Mesangial cell (primary cell): ENCODE measurements around the gene PCYT1B. TPM values are rescaled to one million over a fixed set of nuclear protein-coding genes. Genes with fewer than 3 reads are reported as not detected.

Source experiments
- total RNA-seq: library from RNA; depleted of rRNA; stranded (reverse); fragments of >200 nt; gene quantifications from 2 replicates; pipeline ENCODE4 v1.2.3, GENCODE V29; 2015

Gene PCYT1B
- total RNA-seq = 0.33 and 0.51 TPM in 2 replicates

DNA sequence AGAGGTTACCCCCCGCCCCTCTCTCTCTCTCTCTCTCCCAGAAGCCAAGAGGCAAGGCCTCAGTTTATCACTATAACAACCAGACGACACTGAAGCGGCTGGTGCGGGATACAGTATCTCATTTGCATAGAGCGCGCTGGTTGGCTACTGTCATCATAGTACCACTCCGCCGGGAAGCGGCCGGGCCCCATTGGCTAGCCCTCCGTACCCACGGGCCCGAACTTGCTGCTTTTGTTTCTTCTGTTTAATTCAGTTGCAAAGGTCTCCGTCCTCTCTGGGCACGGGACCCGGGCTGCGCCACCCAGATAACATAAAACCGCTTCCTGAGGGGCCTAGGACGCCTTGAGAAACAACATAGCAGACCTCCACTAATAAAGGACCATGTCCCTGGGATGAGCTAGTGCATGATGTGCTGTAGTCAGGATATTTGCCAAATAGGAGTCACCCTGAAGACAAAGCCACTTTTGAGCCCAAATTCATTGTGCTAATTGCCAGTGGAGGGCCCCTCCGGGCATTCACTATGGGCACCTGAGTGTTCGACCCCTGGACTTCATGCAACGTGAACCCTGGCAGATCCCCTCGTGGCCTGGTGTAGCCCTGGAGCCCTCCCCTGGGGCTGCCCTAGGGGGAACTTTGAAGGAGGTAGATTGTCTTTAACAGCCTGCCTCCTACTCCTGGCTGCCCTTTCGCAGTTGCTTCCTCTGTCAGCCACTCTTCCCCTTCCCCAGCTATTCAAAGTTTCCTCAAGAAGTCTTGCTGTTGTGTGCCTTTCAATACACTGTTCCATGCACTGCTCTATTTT is at the start of gene PCYT1B:
Gene PCYT1B, minus strand, starts transcription at position 91 of the 802 bp plus-strand sequence. CDS start 242 bp downstream, outside the sequence.

DNA sequence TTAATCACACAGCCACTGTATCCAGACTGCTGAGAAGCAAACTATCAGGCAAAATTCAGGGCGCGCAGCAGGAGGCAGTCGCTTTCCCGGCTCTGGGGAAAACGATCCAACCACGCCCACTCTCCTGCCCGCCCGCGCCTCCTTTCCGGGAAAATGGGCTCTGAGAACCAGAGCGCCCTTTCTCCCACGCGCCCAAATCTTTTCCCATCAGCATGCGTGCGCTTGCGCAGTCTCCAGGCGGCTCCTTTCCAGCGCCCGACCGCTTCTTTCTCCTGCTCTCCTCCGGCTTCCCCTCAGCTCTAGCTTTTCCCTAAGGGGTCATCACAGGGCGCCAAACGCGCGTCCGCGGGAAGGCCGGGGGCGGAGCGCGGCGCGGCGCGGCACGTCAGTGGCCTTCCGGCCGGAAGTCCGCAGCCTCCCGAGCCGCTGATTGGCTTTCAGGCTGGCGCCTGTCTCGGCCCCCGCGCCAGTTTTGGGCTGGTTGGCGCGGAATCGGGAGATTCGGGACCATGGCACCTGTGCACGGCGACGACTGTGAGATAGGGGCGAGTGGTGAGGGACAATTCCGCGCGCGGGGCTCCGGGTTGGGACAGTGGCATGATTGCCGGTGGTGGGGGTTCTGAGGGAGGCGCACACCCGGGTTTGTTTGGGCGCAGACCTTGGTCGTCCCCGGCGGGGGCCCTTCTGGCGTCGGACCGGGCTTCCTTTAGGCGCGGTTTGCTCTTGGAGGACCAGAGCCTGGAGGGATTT is 46.5 kb upstream of the PCYT1B start, which contains the start of gene POLA1:
Gene POLA1, plus strand, starts transcription at position 466 of the 750 bp plus-strand sequence. Its CDS starts 44 bp downstream, at position 510.

Other genes with a start within 250 kb of the PCYT1B start
- gene PDK3, start 182.1 kb downstream of the PCYT1B start, total RNA-seq = 7.3 and 11.8 TPM in 2 replicates
- gene POLA1, start 46.6 kb upstream of the PCYT1B start, total RNA-seq = 2.4 and 9.3 TPM in 2 replicates